SK-N-DZ (cell line): ENCODE measurements around the gene C19orf25.
"Not testable (repeated sequence)": the region's sequence is repeated elsewhere in the genome, so short reads cannot be mapped to it uniquely, and the experiment has no call there.

Experiments
- DNase-seq: peaks from one replicate; pipeline ENCODE4 v3.0.0-alpha.2; 2015; ENCODE audit warnings: low spot score

Gene C19orf25

DNA sequence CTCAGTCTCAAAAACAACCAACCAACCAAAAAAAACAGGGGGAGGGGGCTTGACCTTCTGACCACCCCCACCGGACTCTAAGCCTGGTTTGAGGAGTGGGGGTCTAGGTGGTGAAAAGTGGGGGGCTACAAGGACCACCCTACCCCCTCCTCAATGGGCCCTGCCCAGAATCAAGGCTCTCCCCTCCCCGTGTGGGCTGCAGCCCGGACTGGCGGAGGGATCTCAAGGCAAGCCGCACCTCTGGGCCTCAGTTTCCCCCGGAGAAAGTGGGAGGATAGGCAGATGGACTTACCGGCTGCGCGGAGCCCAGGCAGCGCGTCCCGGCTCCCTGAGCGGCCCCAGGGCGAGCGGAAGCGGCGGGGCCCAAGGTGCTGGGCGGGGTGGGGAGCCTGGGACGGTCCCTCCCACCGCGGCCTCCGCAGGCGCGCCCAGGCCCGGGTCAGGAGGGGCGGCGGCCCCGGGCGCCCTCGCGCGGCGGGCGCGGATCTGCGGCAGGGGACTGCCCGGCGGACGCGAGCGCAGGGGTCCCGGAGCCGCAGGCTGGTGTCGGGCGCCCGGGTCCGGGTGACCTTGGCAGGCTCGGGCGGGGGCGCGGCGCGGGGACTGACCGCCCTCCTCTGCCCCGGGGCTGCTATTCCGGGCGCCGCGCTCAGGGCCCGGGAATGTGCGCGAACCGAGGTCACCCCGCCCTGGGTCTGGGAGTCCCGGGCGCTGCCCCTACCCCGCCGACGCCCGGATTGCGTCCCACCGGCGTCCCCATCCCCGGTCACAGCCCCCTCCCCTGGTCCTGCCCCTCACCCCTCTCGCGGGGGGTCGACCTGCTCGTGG lies 33.9 kb upstream of the C19orf25 start, which contains the start of gene ADAMTSL5:
Gene ADAMTSL5, minus strand, starts transcription at position 349 of the 828 bp plus-strand sequence. CDS start 2,076 bp downstream, outside the sequence.
- DNase-seq: no peak

DNA sequence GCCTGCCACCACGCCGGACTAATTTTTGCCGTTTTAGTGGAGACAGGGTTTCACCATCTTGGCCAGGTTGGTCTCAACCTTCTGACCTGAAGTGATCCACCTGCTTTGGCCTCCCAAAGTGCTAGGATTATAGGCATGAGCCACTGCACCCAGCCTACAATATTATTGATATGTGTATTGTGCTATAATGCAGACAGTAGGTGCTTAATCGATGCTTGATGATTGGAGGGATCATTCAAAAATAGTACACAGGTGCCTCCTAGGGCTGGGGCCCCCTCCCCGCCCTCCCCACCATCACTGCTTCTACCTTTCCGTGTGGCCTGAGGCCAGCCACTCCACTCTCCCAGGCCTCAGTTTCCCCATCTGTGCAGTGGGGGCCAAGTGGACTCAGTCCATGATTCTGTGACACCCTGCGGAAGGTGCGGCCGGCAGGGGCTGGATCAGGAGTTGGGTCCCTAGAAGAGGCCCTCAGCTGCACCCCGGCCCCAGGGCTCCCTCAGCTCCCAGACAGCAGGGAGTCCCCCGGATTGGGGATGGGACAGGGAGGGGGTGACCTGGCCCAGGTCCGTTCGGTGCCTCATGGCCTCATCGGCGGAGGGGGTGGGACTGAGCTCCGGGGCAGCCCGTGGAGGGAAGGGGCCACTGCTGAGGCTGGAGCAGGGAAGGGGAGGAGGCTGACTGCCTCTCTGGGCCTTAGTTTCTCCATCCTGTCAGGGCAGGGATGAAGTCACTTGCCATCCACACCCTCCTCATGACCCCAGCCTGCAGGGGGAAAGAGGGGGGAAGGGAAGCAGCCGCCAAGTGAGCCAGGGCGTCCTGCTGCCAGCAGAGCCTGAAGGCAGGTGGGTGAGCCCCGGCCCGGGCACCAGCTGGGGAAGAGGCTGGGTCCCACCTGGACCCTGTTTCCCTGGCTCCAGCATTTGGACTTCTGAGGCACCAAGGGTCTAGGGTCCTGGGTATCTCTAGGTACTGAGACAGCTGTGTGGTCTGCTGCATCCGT lies 32.6 kb upstream of the C19orf25 start:
- DNase-seq: no peak

- no peak for DNase-seq
Observed at GRCh38 chr19:1510807-1511206, 31.8 kb upstream of the C19orf25 start.

- no peak for DNase-seq
Observed at GRCh38 chr19:1510442-1510806, 31.4 kb upstream of the C19orf25 start.

GRCh38 chr19:1509602-1510441 lies 30.8 kb upstream of the C19orf25 start:
- no peak for DNase-seq

GRCh38 chr19:1508507-1508856 lies 29.5 kb upstream of the C19orf25 start:
- DNase-seq: no peak

GRCh38 chr19:1507763-1508506 lies 28.9 kb upstream of the C19orf25 start:
- DNase-seq: peak; percentile 98

GRCh38 chr19:1507192-1507660 lies 28.2 kb upstream of the C19orf25 start:
- no peak for DNase-seq

- no peak for DNase-seq
Observed at GRCh38 chr19:1505991-1506881, 27.2 kb upstream of the C19orf25 start.

GRCh38 chr19:1505012-1505411 lies 26.0 kb upstream of the C19orf25 start:
- no peak for DNase-seq

DNA sequence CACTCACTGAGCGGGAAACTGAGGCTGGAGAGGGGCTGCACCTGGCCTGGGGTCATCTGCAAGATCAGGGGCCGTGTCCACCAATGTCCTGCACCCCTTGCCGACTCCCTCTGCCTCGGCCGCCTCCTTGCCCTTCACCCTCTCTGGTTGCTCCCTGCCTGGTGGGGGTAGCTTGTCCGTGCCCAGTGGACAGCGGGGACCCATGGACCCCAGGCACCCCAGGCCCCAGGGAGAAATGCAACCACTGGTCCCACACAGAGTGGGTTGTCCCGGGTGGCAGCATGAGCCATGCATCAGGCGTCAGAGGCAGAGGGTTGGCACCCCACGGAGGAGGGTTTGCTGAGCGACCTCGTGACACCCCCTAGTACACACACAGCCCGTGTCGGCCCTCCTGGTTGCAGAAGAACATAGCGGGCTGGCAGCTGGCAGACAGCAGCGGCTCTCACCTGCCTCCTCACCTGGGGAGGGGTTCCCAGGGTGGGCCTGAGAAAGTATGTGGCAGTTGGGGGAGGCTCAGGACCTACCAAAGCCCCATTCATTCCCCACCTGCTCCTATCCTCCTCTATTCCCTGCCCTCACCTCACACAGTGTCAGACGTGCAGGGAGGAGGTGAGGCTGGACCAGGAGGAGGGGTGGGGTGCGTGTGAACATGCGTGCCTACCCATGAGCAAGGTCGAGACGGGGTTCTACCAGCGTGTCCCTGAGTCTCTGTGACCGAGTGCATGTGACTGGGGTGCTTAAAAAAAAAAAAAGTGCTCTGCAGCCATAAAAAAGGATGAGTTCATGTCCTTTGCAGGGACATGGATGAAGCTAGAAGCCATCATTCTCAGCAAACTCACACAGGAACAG lies 25.1 kb upstream of the C19orf25 start:
- DNase-seq: no peak

DNA sequence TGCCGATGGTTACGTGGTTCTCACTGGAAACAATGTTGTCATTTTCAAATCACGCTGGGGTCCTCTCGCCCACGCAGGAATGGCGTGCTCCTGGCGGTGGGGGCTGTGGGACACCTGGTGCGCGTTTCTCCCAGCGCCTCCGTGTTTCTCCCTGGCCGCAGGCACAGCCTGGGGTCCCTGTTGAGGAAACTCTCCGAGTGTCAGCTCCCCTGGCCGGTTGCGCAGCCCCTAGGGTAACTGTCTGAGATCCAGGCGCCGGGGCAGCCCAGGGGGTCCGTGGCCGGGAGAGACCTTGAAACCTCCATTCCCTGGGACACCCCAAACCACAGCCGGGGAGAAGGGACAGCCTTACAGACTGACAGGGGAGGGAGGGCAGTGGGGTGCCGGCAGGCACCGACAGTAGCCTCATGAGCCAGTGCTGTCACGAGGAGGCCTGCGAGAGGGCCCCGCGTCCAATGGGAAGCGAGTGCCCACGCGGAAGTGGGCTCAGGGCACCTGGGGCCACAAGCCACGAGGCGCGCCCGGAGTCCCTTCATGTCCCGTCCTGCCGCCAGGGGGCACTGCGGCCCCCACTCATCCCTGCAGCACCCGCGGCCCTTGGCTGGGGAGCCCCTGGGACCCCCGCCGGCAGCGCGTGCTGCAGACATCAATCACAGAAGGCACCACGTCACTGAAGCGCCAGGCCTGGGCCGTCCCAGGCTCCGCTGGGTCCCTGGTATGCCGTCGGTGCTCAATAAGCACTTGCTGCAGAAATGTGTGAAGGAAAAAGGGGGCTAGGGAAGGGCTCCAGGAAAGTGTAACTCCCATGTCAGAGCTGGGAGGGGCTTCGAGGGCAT lies 24.3 kb upstream of the C19orf25 start:
- peak; percentile 60 for DNase-seq

- DNase-seq: no peak
Observed at GRCh38 chr19:1502433-1503088, 23.5 kb upstream of the C19orf25 start.

DNA sequence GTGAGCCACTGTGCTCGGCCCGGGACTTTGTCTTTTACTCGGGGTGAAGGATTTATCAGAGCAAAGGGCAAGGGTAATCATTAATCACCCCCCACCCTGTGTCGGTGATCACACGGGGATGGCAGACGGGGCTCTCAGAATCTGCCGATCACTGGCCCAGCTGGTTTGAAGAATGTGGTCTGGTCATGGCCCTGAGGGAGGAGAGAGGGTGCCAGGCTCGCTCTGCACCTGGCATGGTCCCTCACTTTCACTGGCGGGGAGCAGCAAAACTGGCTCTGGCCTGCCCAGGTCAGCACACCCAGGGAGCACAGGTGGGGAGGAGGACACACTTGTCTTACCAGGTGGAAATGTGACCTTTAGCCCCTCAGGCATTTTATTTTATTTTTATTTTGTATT lies 22.2 kb upstream of the C19orf25 start:
- DNase-seq: no peak

- not testable (repeated sequence) for DNase-seq
Observed at GRCh38 chr19:1499231-1499630, 20.2 kb upstream of the C19orf25 start.

DNA sequence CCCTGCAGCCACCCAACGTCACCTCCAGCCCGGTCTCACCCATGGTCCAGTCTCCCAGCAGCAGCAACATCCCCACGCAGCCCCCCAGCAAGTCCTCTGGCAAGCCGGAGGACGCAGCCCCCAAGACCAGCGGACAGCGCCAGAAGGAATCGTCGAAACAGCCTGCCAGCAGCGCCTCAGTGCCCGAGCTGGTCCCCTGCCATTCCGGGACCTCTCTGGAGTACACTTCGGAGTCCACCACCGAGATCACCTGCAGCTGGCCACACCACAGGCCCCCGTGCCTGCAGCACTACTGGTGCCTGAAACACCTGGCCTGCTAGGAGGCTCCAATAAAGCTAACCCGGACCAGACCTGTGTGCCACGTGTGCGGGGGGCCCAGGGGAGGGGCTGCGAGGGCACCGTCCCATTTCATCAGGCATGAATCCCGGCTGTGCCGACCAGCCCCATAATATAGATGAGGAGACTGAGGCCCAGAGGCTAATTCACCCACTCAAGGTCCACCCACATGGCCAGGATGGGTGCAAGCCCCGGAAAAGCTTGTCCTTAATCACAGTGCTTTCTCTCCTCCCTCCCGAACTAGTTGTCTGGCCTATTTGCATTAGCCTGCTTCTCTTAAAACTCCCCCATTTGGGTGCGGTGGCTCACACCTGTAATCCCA lies 18.7 kb upstream of the C19orf25 start:
- no peak for DNase-seq
